ENCODE measurements around the gene ME3.

The ME3 gene

DNA sequence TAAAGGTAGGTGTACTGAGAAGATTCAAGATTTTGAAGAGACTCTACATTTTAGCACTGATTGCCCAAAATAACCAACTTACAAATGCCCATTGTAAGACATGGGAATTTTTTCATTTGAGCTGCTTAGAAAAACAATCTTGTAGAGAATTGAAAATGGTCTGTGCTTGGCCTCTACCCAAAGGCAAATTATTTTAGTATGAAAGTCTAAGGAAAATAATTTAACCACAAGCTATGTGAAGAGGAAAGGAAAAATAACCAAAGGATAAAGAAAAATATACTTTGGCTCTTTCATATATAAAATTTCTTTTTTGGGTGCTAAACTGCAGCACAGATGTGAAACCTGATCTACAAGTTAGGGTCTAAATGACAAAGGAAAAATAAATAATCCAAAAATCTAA lies 54.9 kb downstream of the ME3 start:
- no peak for DNase-seq

- no peak for DNase-seq
Measured at GRCh38 chr11:86615487-86615886, 56.9 kb downstream of the ME3 start.

GRCh38 chr11:86610559-86611341 lies 61.7 kb downstream of the ME3 start:
- no peak for DNase-seq

GRCh38 chr11:86608251-86608799 lies 64.1 kb downstream of the ME3 start:
- peak; percentile 87 for DNase-seq

DNA sequence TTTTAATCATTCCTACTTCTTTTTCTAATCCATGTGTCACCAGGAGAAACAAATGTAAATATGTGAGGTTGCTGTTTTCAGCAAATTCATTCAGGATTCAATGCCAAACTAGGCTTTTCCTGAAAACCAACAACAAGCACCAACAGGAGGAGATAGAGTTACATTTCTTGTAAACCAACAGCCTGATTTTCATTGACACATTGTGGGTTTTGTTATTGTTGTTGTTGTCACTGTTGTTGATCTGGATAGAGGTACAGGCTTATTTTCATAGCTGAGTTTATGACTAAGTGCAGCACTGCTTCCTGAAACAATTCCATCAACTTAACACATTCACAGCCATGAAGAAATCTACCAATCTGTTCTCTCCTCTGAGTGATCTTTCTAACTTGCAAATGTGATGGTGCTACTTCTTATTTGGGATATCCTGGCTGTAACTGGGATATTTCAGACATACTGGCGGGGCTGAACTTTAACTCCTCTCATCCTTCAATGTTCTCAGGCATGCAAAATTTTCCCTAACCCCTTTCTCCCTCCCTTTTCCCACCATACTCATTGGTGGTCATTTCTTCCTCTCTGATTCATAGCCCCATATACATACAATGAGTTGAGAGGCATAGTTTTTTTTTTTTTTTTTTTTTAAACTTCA lies 65.5 kb downstream of the ME3 start:
- no peak for DNase-seq

- DNase-seq = no peak
Measured at GRCh38 chr11:86606270-86606835, 66.1 kb downstream of the ME3 start.

DNA sequence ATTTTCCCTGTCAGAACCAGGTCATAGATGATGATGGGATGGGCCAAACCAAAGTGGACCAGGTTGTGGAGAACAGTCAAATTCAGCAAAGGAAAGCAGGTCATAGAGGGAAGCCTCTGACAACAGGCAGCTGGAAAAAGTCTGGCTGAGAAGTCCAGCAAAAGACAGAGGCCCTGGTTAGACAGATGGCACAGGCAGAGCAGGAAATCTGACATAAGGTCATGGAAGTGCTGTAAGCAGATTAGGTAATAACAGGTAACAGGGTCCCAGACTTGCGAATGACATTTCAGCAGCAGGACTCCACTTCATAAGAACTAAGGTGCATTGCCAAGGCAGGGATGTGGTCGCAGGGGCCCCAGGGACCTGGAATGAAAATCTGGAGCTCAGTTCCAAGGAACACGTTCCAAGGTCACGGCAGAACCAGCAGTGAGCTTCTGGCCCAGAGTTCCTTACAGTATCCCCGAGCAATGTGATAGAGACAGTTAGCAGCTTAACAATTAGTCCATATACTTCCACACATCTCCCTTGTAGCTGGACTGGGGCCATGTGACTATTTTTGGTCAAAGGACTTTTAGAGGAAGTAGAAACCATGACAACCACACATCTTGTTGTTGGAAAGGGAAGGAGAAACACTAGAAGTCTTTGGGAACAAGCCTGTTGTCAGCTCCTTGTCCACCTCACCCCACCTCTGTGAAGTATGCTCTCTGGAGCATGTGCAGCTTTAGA lies 75.4 kb downstream of the ME3 start:
- peak; percentile 76 for DNase-seq

DNA sequence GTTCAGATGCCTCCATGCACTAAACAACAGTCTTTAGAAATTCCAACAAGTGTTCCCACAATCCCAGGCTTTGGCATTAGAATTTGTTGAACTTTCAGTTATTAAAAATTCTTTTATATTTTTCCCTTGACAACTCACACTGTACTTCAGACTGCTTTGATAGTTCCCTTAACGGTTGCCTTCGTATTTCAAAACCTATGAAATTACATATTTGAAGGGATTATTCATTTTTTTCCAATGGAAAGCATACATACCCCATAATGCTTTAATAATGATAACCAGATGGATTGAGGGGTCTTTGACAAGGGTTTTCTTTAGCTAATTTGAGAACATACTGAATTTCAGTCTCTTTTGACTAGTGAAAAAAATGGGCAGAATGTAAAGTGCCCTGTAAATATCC lies 76.5 kb downstream of the ME3 start:
- DNase-seq = no peak

- DNase-seq = no peak
Measured at GRCh38 chr11:86595451-86595850, 77.0 kb downstream of the ME3 start.

GRCh38 chr11:86594746-86595145 lies 77.7 kb downstream of the ME3 start:
- no peak for DNase-seq

DNA sequence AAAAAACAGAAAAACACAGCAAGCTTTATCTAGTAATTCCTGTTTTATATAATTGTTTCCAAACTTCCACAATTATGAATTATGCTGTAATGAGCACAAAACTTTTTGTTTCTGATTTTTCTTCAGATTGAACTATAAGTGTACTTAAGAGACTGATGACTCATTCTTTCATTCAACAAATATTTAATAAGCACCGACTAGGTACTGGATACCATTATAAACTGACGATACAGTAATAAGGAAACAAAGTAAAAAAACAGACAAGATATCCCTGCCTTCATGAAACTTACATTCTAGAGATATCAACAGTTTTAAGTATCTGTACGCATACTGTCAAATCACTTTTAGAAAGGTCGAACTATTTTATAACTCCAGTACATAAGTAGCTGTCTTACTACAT lies 78.6 kb downstream of the ME3 start:
- DNase-seq = no peak

- peak; percentile 71 for DNase-seq
Measured at GRCh38 chr11:86592659-86593451, 79.6 kb downstream of the ME3 start.

DNA sequence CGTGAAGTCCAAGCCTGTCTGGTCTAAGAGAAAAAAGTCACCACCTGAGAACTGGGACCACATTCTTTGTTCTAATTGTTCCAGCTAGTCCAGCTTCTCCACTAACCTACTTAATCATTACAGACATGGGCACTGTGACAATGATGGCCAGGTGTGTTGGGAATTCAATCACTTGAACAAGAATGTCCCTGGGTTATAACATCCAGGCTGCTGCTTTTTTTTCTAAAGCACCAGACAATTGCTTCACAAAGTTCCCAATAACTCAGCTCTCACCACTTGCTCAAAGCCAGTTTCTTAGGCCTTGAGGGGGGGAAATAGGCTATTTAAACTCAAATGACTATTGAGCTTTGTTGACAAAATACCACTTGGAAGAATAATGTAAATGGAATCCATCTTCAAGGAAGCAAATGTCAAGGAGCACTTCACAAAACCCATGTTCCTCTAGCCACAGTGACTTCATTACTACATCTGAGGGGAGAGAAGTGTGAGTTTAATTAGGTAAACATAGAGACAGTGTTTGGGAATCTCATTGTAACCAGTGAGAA lies 80.3 kb downstream of the ME3 start:
- no peak for DNase-seq

- no peak for DNase-seq
Measured at GRCh38 chr11:86591631-86592030, 80.8 kb downstream of the ME3 start.

DNA sequence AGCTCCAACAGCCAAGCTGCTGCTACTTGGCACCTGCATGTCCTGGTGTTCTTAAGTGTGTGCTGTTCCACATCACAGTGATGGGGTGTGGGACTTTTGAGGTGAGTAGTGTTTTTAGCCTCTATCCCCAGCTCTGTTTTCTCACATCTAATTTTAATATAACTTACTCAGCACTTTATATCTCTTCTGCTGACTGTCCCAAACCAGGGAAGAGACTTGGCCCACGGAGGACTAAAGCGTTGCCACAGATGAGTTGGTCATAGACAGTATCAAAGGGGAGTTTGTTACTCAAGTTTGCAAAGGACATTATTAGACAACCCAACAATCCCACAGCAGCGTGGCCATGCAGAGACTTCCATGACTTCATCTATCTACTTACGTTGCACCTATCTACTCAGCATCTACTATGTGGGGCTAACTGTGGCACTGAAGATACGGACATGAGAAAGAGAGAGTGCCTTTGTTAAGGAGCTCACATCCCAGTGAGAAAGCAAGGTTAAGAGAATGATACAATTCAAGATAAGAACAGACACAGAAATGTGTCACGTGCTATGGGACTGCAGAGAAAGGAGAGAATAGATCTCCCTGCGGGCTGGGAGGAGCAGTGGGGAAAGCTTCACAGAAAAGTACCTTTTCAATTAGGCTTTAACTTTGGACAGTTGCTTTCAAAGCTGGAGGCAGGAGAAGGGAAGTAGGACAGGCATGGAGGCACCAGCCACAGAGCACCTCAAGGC lies 82.4 kb downstream of the ME3 start:
- no peak for DNase-seq

- no peak for DNase-seq
Measured at GRCh38 chr11:86589204-86589603, 83.2 kb downstream of the ME3 start.

- no peak for DNase-seq
Measured at GRCh38 chr11:86588566-86589090, 83.8 kb downstream of the ME3 start.

GRCh38 chr11:86587264-86588193 lies 84.9 kb downstream of the ME3 start:
- DNase-seq = no peak

DNA sequence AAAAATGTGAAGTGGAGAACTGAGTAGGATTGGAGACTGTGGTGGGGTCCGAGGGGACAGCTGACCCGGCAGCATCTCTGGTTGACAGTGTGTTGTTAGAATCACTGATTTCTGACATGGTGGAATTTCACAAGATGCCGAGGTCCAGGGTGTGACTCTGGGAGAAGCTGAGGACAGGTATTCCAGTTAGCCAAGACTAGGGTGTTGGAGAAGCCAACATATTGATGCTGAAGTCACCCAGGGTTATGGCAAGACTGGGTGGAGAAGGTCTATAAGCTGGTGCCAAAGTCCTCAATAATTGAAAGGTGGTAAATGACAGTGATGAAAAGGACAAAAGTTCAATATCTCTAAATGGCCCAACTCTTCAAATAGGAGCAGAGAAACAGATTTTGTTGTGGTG lies 86.1 kb downstream of the ME3 start:
- no peak for DNase-seq

GRCh38 chr11:86582898-86583297 lies 89.5 kb downstream of the ME3 start:
- no peak for DNase-seq
